HCT116 (cell line): ENCODE measurements around the gene KCNC2. TPM values are rescaled to one million over a fixed set of nuclear protein-coding genes. Genes with fewer than 3 reads are reported as not detected.

Experiments used
- ATAC-seq: fragments of 200-7000 bp; cut with Tn5 transposase; 2 replicates; pipeline ENCODE4 v1.9.1; 2020; ENCODE audit warnings: mild to moderate bottlenecking, moderate library complexity
- BruUV-seq: library from RNA; stranded (reverse); fragments of 400-500 nt; replicated peaks from 2 replicates; lab custom pipeline; 2021; lab: Mats Ljungman, UMichigan
- CTCF ChIA-PET: fragments of 300-600 bp; sonication (Branson Sonifier 250); formaldehyde crosslinking; loops from one replicate; lab custom pipeline; 2021; ENCODE audit warnings: antibody characterized with exemption; lab: Charles Lee
- POLR2A ChIA-PET: fragments of 300-600, 350-600 bp; sonication (Branson Sonifier 250); formaldehyde crosslinking; loops from one replicate; lab custom pipeline; 2021; ENCODE audit warnings: antibody characterized with exemption; lab: Charles Lee
- RAD21 ChIA-PET, 2 experiments: fragments of 300-600 bp; sonication (Branson Sonifier 250); formaldehyde crosslinking; loops; one replicate each; lab custom pipeline; 2023; ENCODE audit warnings: low total read pairs in 2 of 2; ENCODE audit not compliant: uncharacterized antibody in 2 of 2, unreplicated experiment in 2 of 2, low non-redundant PET in 1 of 2; lab: Charles Lee
- DNase-seq: peaks from one replicate; pipeline ENCODE4 v3.0.0-alpha.2; 2010; ENCODE audit warnings: low read depth, low spot score
- H2AFZ ChIP-seq: fragments of 200-600 bp; shearing (Covaris generic), sonication (generic); 2 replicates; pipeline ENCODE4 v1.6.1; 2017; ENCODE audit warnings: low read depth, mixed run types, mixed read lengths, antibody characterized with exemption, low read length; ENCODE audit not compliant: poor library complexity, severe bottlenecking
- H3K27ac ChIP-seq: 2 replicates; pipeline ENCODE4 v1.5.1; 2012; ENCODE audit warnings: low read depth, low read length
- H3K27me3 ChIP-seq: fragments of 200-600 bp; sonication (generic); 2 replicates; pipeline ENCODE4 v1.6.1; 2016; ENCODE audit warnings: mixed run types, low read length, mixed read lengths; ENCODE audit not compliant: insufficient read depth
- H3K36me3 ChIP-seq, 2 experiments: fragments of 200-500 bp in 1 of 2; fragments of 200-600 bp in 1 of 2; sonication (Bioruptor generic) in 1 of 2; sonication (generic) in 1 of 2; 2 replicates each; pipeline versions ENCODE4 v1.5.1 to v1.6.1; 2014 to 2016; ENCODE audit warnings: low read length in 2 of 2, inconsistent platforms in 1 of 2, mixed read lengths in 1 of 2, mixed run types in 1 of 2; ENCODE audit not compliant: insufficient read depth in 2 of 2, control insufficient read depth in 1 of 2
- H3K4me1 ChIP-seq, 2 experiments: fragments of 200-600 bp in 1 of 2; sonication (generic) in 1 of 2; 2 replicates each; pipeline versions ENCODE4 v1.5.1 to v1.6.1; 2012 to 2017; ENCODE audit warnings: low read length in 2 of 2, inconsistent platforms in 1 of 2, mild to moderate bottlenecking in 1 of 2, mixed read lengths in 1 of 2, mixed run types in 1 of 2, moderate library complexity in 1 of 2; ENCODE audit not compliant: insufficient read depth in 2 of 2, control insufficient read depth in 1 of 2
- H3K4me2 ChIP-seq: fragments of 200-600 bp; sonication (generic); 2 replicates; pipeline ENCODE4 v1.6.1; 2017; ENCODE audit warnings: mixed run types, low read length, mixed read lengths
- H3K4me3 ChIP-seq, 2 experiments: fragments of 200-600 bp in 1 of 2; sonication (generic) in 1 of 2; replicated peaks in 1 of 2; 2 replicates each; pipeline ENCODE4 v1.5.1; 2011 to 2016; ENCODE audit warnings: low read length in 2 of 2, control low read depth in 1 of 2, low read depth in 1 of 2, mild to moderate bottlenecking in 1 of 2, mixed read lengths in 1 of 2, mixed run types in 1 of 2
- H3K79me2 ChIP-seq: fragments of 200-600 bp; sonication (generic); 2 replicates; pipeline ENCODE4 v1.6.1; 2017; ENCODE audit warnings: mild to moderate bottlenecking, mixed run types, low read length, moderate library complexity, mixed read lengths; ENCODE audit not compliant: insufficient read depth
- H3K9ac ChIP-seq: fragments of 200-600 bp; sonication (generic); 2 replicates; pipeline ENCODE4 v1.6.1; 2016; ENCODE audit warnings: low read length, mixed read lengths
- H3K9me2 ChIP-seq: fragments of 200-600 bp; sonication (generic), shearing (Covaris generic); 2 replicates; pipeline ENCODE4 v1.6.1; 2017; ENCODE audit warnings: mixed run types, mild to moderate bottlenecking, moderate library complexity; ENCODE audit not compliant: insufficient read depth
- H3K9me3 ChIP-seq, 2 experiments: fragments of 200-500 bp in 1 of 2; fragments of 200-600 bp in 1 of 2; sonication (Bioruptor generic) in 1 of 2; sonication (generic) in 1 of 2; 2 replicates each; pipeline ENCODE4 v1.6.1; 2014 to 2017; ENCODE audit warnings: low read length in 2 of 2, mixed read lengths in 2 of 2, inconsistent platforms in 1 of 2, low read depth in 1 of 2, mild to moderate bottlenecking in 1 of 2, mixed run types in 1 of 2, moderate library complexity in 1 of 2; ENCODE audit not compliant: control insufficient read depth in 1 of 2, insufficient read depth in 1 of 2
- H4K20me1 ChIP-seq: fragments of 200-600 bp; sonication (generic), shearing (Covaris generic); 2 replicates; pipeline ENCODE4 v1.6.1; 2017; ENCODE audit warnings: mixed run types, mild to moderate bottlenecking, moderate library complexity; ENCODE audit not compliant: insufficient read depth
- CEBPB ChIP-seq: IDR thresholded peaks from 2 replicates; pipeline ENCODE4 v1.6.1; 2012; ENCODE audit warnings: low read depth
- ELF1 ChIP-seq: IDR thresholded peaks from 2 replicates; pipeline ENCODE4 v1.6.1; 2012; ENCODE audit warnings: low read depth, borderline replicate concordance
- EZH2phosphoT487 ChIP-seq: fragments of 200-600 bp; IDR thresholded peaks from 2 replicates; pipeline ENCODE4 v1.6.1; 2018; ENCODE audit warnings: antibody characterized with exemption, borderline replicate concordance
- JUND ChIP-seq: IDR thresholded peaks from 2 replicates; pipeline ENCODE4 v1.6.1; 2012
- RAD21 ChIP-seq: IDR thresholded peaks from 2 replicates; pipeline ENCODE4 v1.6.1; 2012; ENCODE audit warnings: low read depth, mild to moderate bottlenecking
- SP1 ChIP-seq: IDR thresholded peaks from 2 replicates; pipeline ENCODE4 v1.6.1; 2012; ENCODE audit warnings: low read depth
- SRF ChIP-seq: IDR thresholded peaks from 2 replicates; pipeline ENCODE4 v1.6.1; 2012; ENCODE audit warnings: low read depth
- TCF7L2 ChIP-seq: IDR thresholded peaks from 2 replicates; pipeline ENCODE4 v1.7.0; 2011; ENCODE audit warnings: borderline replicate concordance, inconsistent platforms; ENCODE audit not compliant: insufficient read depth, insufficient read length; ENCODE audit errors: extremely low read depth
- YY1 ChIP-seq: IDR thresholded peaks from 2 replicates; pipeline ENCODE4 v1.6.1; 2011; ENCODE audit warnings: low read length, low read depth, moderate library complexity, mild to moderate bottlenecking; ENCODE audit not compliant: insufficient replicate concordance; ENCODE audit errors: extremely low read depth
- ZFX ChIP-seq: fragments of 450-650 bp; IDR thresholded peaks from 2 replicates; pipeline ENCODE4 v1.6.1; 2017
- ZNF274 ChIP-seq: fragments of 200-500 bp; sonication (Bioruptor generic); IDR thresholded peaks from 2 replicates; pipeline ENCODE4 v1.6.1; 2014; ENCODE audit warnings: mild to moderate bottlenecking, low read depth, low read length, inconsistent platforms
- intact Hi-C: fragments of 100-400 bp; cut with micrococcal nuclease; formaldehyde crosslinking; loops from 2 replicates; pipeline ENCODE4 v1.10.0; 2022
- total RNA-seq: library from RNA; stranded (reverse); gene quantifications from one replicate; pipeline ENCODE4 v1.2.1, GENCODE V29; 2021; ENCODE audit not compliant: unreplicated experiment
- TF ChIP-seq, protein P1 (sequence below): IDR thresholded peaks from 2 replicates; pipeline ENCODE4 v1.6.1; 2012
- TF ChIP-seq, protein P2 (sequence below), 3 experiments: fragments of 200-600 bp in 1 of 3; sonication (generic) in 1 of 3; IDR thresholded peaks in 2 of 3; conservative IDR thresholded peaks in 1 of 3; 2 replicates each; pipeline ENCODE4 v1.5.1; 2012 to 2017; ENCODE audit warnings: low read depth in 2 of 3, low read length in 2 of 3, antibody characterized with exemption in 1 of 3, borderline replicate concordance in 1 of 3, control low read depth in 1 of 3, mild to moderate bottlenecking in 1 of 3, mixed read lengths in 1 of 3, mixed run types in 1 of 3, moderate library complexity in 1 of 3; ENCODE audit not compliant: insufficient read depth in 1 of 3

KCNC2 gene
- total RNA-seq, 1 experiment from 2014 or later, result not detected

DNA sequence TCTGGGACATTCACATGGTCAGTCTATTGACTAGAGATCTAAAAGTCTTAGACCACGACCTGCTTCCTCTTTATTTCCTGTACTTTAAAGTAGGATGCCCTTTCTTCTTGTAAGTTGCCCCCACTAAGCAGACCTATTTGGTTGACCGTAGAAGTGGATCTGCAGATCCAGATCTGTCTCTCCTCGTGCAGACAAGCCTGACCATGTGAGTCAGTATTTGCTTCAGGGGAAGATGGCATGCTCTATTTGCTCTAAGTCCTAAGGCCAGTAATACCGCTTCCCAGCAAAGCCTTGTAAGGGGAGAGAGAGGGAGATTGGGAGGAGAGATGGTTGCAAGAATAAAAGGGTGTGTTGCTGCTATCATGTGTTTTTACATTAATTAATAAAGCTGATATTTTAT lies 46.8 kb downstream of the KCNC2 start:
- no peaks in the 10 kb centered on the region for H4K20me1 ChIP-seq
- TF ChIP-seq CEBPB (no peak), SRF (no peak), JUND (no peak), SP1 (no peak), ELF1 (no peak), ZNF274 (no peak), ZFX (no peak)
- TF ChIP-seq, protein P1, sequence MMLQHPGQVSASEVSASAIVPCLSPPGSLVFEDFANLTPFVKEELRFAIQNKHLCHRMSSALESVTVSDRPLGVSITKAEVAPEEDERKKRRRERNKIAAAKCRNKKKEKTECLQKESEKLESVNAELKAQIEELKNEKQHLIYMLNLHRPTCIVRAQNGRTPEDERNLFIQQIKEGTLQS, result no peak
- no peaks in the 10 kb centered on the region for H3K27me3 ChIP-seq
- no peak overlapping the region for H3K4me2 ChIP-seq
- ChIA-PET POLR2A (no interaction called here), CTCF (no interaction called here), RAD21 (no interaction called here)
- no peaks in the 10 kb centered on the region for H3K36me3 ChIP-seq
- intact Hi-C loops, result loop anchor here (10.0 kb wide), 1 partner anchor 342 kb away; no protein-coding TSS in a partner anchor
- no peak overlapping the region for H3K9ac ChIP-seq
- DNase-seq (no peak), ATAC-seq (no peak)
- H3K9me2 ChIP-seq, result no peaks in the 10 kb centered on the region
- H2AFZ ChIP-seq, result no peak overlapping the region
- no peaks in the 10 kb centered on the region for H3K79me2 ChIP-seq
- no TSS peak for BruUV-seq
- no peaks in the 10 kb centered on the region for H3K9me3 ChIP-seq
- H3K4me3 ChIP-seq, result no peak overlapping the region
- H3K27ac ChIP-seq, result no peak overlapping the region
- no peaks in the 10 kb centered on the region for H3K4me1 ChIP-seq

DNA sequence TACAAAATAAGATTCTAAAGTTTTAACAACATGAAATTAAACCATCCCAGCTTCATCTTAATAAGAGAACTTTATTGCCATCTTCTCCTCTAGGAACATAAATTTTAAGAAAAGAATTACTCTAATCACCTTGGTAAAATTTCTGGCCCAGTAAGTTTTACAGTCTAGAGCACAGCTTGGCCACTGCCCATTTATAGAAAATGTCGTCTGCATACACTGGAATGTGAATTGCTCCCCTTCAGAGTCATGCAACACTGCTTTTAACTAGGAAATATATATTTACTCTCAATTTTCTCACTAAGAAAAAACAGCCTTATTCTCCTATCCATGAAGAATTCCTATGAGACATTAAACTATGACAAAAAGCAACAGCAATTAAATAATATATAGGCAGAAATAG lies 48.2 kb downstream of the KCNC2 start:
- Histone ChIP-seq H3K4me3 (no peak overlapping the region), H3K27ac (no peak overlapping the region), H3K27me3 (no peaks in the 10 kb centered on the region), H3K79me2 (no peaks in the 10 kb centered on the region), H3K9ac (no peak overlapping the region), H4K20me1 (no peaks in the 10 kb centered on the region), H3K9me2 (no peaks in the 10 kb centered on the region), H3K36me3 (no peaks in the 10 kb centered on the region), H2AFZ (no peak overlapping the region), H3K4me2 (no peak overlapping the region), H3K9me3 (no peaks in the 10 kb centered on the region), H3K4me1 (no peaks in the 10 kb centered on the region)
- CTCF ChIA-PET, result no interaction called here
- BruUV-seq, result no TSS peak
- POLR2A ChIA-PET, result no interaction called here
- RAD21 ChIA-PET, result no interaction called here
- intact Hi-C loops, result loop anchor here (10.0 kb wide), 1 partner anchor 343 kb away; no protein-coding TSS in a partner anchor
- DNase-seq (no peak), ATAC-seq (no peak)
- TF ChIP-seq EZH2phosphoT487 (no peak), YY1 (no peak), ZNF274 (no peak), TCF7L2 (no peak), ZFX (no peak), JUND (no peak), RAD21 (no peak), SP1 (no peak)
- TF ChIP-seq, protein P2, sequence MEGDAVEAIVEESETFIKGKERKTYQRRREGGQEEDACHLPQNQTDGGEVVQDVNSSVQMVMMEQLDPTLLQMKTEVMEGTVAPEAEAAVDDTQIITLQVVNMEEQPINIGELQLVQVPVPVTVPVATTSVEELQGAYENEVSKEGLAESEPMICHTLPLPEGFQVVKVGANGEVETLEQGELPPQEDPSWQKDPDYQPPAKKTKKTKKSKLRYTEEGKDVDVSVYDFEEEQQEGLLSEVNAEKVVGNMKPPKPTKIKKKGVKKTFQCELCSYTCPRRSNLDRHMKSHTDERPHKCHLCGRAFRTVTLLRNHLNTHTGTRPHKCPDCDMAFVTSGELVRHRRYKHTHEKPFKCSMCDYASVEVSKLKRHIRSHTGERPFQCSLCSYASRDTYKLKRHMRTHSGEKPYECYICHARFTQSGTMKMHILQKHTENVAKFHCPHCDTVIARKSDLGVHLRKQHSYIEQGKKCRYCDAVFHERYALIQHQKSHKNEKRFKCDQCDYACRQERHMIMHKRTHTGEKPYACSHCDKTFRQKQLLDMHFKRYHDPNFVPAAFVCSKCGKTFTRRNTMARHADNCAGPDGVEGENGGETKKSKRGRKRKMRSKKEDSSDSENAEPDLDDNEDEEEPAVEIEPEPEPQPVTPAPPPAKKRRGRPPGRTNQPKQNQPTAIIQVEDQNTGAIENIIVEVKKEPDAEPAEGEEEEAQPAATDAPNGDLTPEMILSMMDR (IDR thresholded peaks at IDR 0.05 in 2 of 3, conservative IDR thresholded peaks at IDR 0.05 in 1 of 3; ENCODE audit: borderline replicate concordance in 1 of 3, insufficient read depth in 1 of 3, low read depth in 2 of 3, low read length in 2 of 3), result no peak
- TF ChIP-seq, protein P1, result no peak
